Endothelial cell of umbilical vein (primary cell): ENCODE measurements around the gene ZNF385B. TPM values are rescaled to one million over a fixed set of nuclear protein-coding genes. Genes with fewer than 3 reads are reported as not detected.

ENCODE experiments used
- BruUV-seq: library from RNA; stranded (reverse); fragments of 400-500 nt; replicated peaks from 2 replicates; lab custom pipeline; 2021; lab: Mats Ljungman, UMichigan
- CTCF ChIA-PET: fragments of 300-600, 350-600 bp; sonication (Branson Sonifier 250); formaldehyde crosslinking; loops from one replicate; lab custom pipeline; 2021; ENCODE audit warnings: antibody characterized with exemption, inconsistent platforms; lab: Charles Lee
- POLR2A ChIA-PET: fragments of 300-600, 350-600 bp; sonication (Branson Sonifier 250); formaldehyde crosslinking; loops from one replicate; lab custom pipeline; 2021; ENCODE audit warnings: antibody characterized with exemption, inconsistent platforms; lab: Charles Lee
- DNase-seq: peaks from one replicate; pipeline ENCODE4 v3.0.0-alpha.2; 2011; ENCODE audit warnings: low read depth, low spot score
- FAIRE-seq: peaks from 2 replicates; lab custom pipeline; 2011; peaks lifted over from hg19 to GRCh38; lab: Jason Lieb, UNC
- H2AFZ ChIP-seq: 2 replicates; pipeline ENCODE4 v1.6.0; 2012; ENCODE audit warnings: low read depth, low read length, control low read depth, inconsistent platforms
- H3K27ac ChIP-seq: 2 replicates; pipeline ENCODE4 v1.5.1; 2011; ENCODE audit warnings: low read depth, mild to moderate bottlenecking, control low read depth, low read length, moderate library complexity; ENCODE audit not compliant: insufficient read depth
- H3K27me3 ChIP-seq, 2 experiments: 2 replicates each; pipeline versions ENCODE4 v1.6.0 to v1.6.1; 2011; ENCODE audit warnings: low read length in 2 of 2, mixed read lengths in 1 of 2; ENCODE audit not compliant: control insufficient read depth in 2 of 2, insufficient read depth in 2 of 2
- H3K36me3 ChIP-seq, 2 experiments: 2 replicates in 1 of 2; 3 replicates in 1 of 2; pipeline ENCODE4 v1.5.1; 2011; ENCODE audit warnings: low read length in 2 of 2, mild to moderate bottlenecking in 1 of 2, moderate library complexity in 1 of 2; ENCODE audit not compliant: control insufficient read depth in 2 of 2, insufficient read depth in 2 of 2; ENCODE audit errors: extremely low read depth in 1 of 2
- H3K4me1 ChIP-seq: 3 replicates; pipeline ENCODE4 v1.5.1; 2011; ENCODE audit warnings: mild to moderate bottlenecking, low read length; ENCODE audit not compliant: control insufficient read depth, insufficient read depth; ENCODE audit errors: extremely low read depth
- H3K4me2 ChIP-seq: 2 replicates; pipeline ENCODE4 v1.6.1; 2011; ENCODE audit warnings: low read length, control low read depth, mixed read lengths; ENCODE audit not compliant: insufficient read depth
- H3K4me3 ChIP-seq, 3 experiments: fragments of 200-600 bp in 1 of 3; sonication (generic), shearing (Covaris generic) in 1 of 3; replicated peaks in 1 of 3; 2 replicates each; pipeline ENCODE4 v1.5.1; 2011 to 2016; ENCODE audit warnings: control low read depth in 3 of 3, low read length in 3 of 3, mild to moderate bottlenecking in 2 of 3, inconsistent platforms in 1 of 3, low read depth in 1 of 3, moderate library complexity in 1 of 3; ENCODE audit not compliant: insufficient read depth in 1 of 3
- H3K79me2 ChIP-seq: 2 replicates; pipeline ENCODE4 v1.6.0; 2012; ENCODE audit warnings: low read length, inconsistent platforms; ENCODE audit not compliant: control insufficient read depth, insufficient read depth
- H3K9ac ChIP-seq: replicated peaks from 2 replicates; pipeline ENCODE3; 2011; ENCODE audit warnings: low read length, control low read depth; ENCODE audit not compliant: insufficient read depth; ENCODE audit errors: extremely low read depth
- H3K9me1 ChIP-seq: replicated peaks from 3 replicates; pipeline ENCODE4 v1.6.0; 2011; ENCODE audit warnings: mild to moderate bottlenecking, low read length; ENCODE audit not compliant: control insufficient read depth, insufficient read depth; ENCODE audit errors: extremely low read depth
- H3K9me3 ChIP-seq: replicated peaks from 2 replicates; pipeline ENCODE4 v1.5.1; 2012; ENCODE audit warnings: low read length, inconsistent platforms; ENCODE audit not compliant: control insufficient read depth, insufficient read depth
- H4K20me1 ChIP-seq: replicated peaks from 2 replicates; pipeline ENCODE3; 2011; ENCODE audit warnings: mild to moderate bottlenecking, low read length; ENCODE audit not compliant: control insufficient read depth, insufficient read depth; ENCODE audit errors: extremely low read depth
- CTCF ChIP-seq, 2 donors: IDR thresholded peaks; 1 replicate in 1 of 2; 2 replicates in 1 of 2; pipeline ENCODE4 v1.5.1; 2011; ENCODE audit warnings: low read length in 2 of 2, mild to moderate bottlenecking in 2 of 2, moderate library complexity in 2 of 2, control low read depth in 1 of 2, inconsistent platforms in 1 of 2, low read depth in 1 of 2; ENCODE audit not compliant: insufficient read depth in 1 of 2; ENCODE audit errors: extremely low read depth in 1 of 2
- EZH2 ChIP-seq: IDR thresholded peaks from 2 replicates; pipeline ENCODE4 v1.6.1; 2012; ENCODE audit warnings: borderline replicate concordance, low read depth, mild to moderate bottlenecking, moderate library complexity, low read length, inconsistent platforms; ENCODE audit not compliant: severe bottlenecking
- FOS ChIP-seq: IDR thresholded peaks from 2 replicates; pipeline ENCODE4 v1.6.1; 2011; ENCODE audit warnings: mild to moderate bottlenecking, low read length, moderate library complexity, borderline replicate concordance; ENCODE audit not compliant: insufficient read depth
- GATA2 ChIP-seq: IDR thresholded peaks from 2 replicates; pipeline ENCODE4 v1.7.0; 2011; ENCODE audit warnings: low read depth, mild to moderate bottlenecking, moderate library complexity, mixed read lengths, low read length; ENCODE audit not compliant: insufficient read length, insufficient read depth
- JUN ChIP-seq: IDR thresholded peaks from 2 replicates; pipeline ENCODE4 v1.6.1; 2011; ENCODE audit warnings: borderline replicate concordance, low read depth; ENCODE audit not compliant: insufficient read length, insufficient read depth
- MYC ChIP-seq: IDR thresholded peaks from one replicate; pipeline ENCODE4 v1.6.1; 2011; ENCODE audit warnings: mild to moderate bottlenecking, low read depth, low read length
- POLR2A ChIP-seq: IDR thresholded peaks from 2 replicates; pipeline ENCODE4 v1.6.1; 2012; ENCODE audit warnings: low read depth, mild to moderate bottlenecking, control low read depth, low read length
- POLR2AphosphoS5 ChIP-seq: IDR thresholded peaks from 2 replicates; pipeline ENCODE4 v1.6.1; 2012; ENCODE audit warnings: low read depth, mild to moderate bottlenecking, control low read depth, low read length, moderate library complexity; ENCODE audit not compliant: insufficient read depth
- dilution Hi-C: fragments of 300-500 bp; cut with MboI; formaldehyde crosslinking; loops from one replicate; pipeline ENCODE4 v1.15.0; 2019; ENCODE audit warnings: low sequenced_read_pairs; ENCODE audit not compliant: extremely low pct_ligation_motif_present
- intact Hi-C: fragments of 100-400 bp; cut with micrococcal nuclease; formaldehyde crosslinking; loops from one replicate; pipeline ENCODE4 v1.10.0; 2022
- polyA plus RNA-seq, 4 experiments: library from polyadenylated mRNA; depleted of rRNA in 3 of 4; stranded (reverse) in 3 of 4; unstranded in 1 of 4; fragments of >200 nt; gene quantifications; 2 replicates each; pipeline versions ENCODE4 v1.2.1 to v1.2.3, GENCODE V29; 2011 to 2012; ENCODE audit warnings: missing spikeins in 1 of 4
- total RNA-seq: library from RNA; stranded (reverse); gene quantifications from 2 replicates; pipeline ENCODE4 v1.2.3, GENCODE V29; 2021
- TF ChIP-seq, protein P1 (sequence below): IDR thresholded peaks from 2 replicates; pipeline ENCODE4 v1.6.1; 2011; ENCODE audit not compliant: insufficient read depth, insufficient read length

The ZNF385B gene
- total and polyA plus RNA-seq, 2 donors (not counting 3 experiments of a cell fraction or from before 2014, with no cell fraction given) = not detected

DNA sequence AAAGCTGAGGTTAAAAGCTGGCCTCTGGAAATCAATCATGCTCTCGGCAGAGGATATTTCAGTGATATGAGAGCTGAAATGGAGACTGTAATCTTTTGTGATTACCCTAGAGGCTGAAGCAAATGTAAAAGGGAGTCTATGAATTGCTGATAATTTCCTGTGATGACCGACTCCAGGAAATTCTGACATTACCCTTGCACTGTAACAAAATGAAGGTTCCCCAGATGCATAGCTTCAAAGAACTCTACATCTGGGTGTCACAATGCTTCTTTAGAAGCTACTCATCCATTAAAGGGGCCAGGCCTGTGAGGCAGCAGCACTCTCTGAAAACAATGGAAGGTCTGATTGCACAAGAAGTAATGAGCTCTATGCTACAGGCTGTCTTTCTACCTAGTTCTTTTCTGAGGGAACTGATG lies 328.5 kb downstream of the ZNF385B start:
- FAIRE-seq = no peak
- Histone ChIP-seq H3K36me3 (no peaks in the 10 kb centered on the region), H3K9me3 (no peaks in the 10 kb centered on the region), H3K9me1 (no peaks in the 10 kb centered on the region), H3K4me3 (no peak overlapping the region), H3K79me2 (no peaks in the 10 kb centered on the region), H4K20me1 (no peaks in the 10 kb centered on the region), H3K4me2 (no peak overlapping the region), H3K27me3 (no peaks in the 10 kb centered on the region), H2AFZ (no peak overlapping the region), H3K4me1 (no peaks in the 10 kb centered on the region), H3K27ac (no peak overlapping the region), H3K9ac (no peak overlapping the region)
- no TSS peak for BruUV-seq
- dilution Hi-C loops = no loop called here
- intact Hi-C loops = no loop called here
- ChIA-PET CTCF (no interaction called here), POLR2A (no interaction called here)
- TF ChIP-seq, protein P1, sequence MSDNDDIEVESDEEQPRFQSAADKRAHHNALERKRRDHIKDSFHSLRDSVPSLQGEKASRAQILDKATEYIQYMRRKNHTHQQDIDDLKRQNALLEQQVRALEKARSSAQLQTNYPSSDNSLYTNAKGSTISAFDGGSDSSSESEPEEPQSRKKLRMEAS = no peak
- no peak for TF ChIP-seq JUN
- no peak for TF ChIP-seq MYC
- no peak for TF ChIP-seq POLR2AphosphoS5
- no peak for TF ChIP-seq GATA2
- no peak for DNase-seq

DNA sequence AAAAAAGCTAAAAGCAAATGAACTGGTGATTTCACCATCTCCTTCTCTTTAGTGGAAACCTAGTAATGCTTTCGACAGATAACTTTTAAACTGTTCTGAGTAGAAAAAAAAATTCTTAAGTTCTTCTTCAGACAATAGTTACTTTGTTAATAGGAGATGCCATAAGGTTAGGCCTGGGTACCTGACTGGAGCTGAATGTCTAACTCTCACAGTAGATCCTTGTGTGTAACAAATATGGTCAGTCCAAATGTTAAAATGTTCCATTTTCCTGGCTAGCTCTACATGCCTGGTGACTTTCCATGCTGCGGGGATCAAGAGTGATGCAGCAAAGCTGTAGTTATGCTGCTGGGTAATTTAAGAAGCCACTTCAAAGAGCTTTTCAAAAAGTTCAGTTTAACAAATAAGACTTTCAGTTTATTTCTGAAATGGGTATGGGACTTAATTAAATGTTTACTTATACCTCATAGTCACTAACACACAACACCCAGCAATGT lies 332.8 kb downstream of the ZNF385B start:
- no peaks in the 10 kb centered on the region for H3K36me3 ChIP-seq
- no peak overlapping the region for H2AFZ ChIP-seq
- no peaks in the 10 kb centered on the region for H3K27me3 ChIP-seq
- no peak for FAIRE-seq
- no peaks in the 10 kb centered on the region for H3K9me3 ChIP-seq
- no peak for DNase-seq
- no peaks in the 10 kb centered on the region for H3K9me1 ChIP-seq
- POLR2A ChIA-PET = no interaction called here
- no peaks in the 10 kb centered on the region for H3K79me2 ChIP-seq
- no peak overlapping the region for H3K9ac ChIP-seq
- H3K4me1 ChIP-seq = no peaks in the 10 kb centered on the region
- dilution Hi-C loops = no loop called here
- no peak for TF ChIP-seq FOS
- TF ChIP-seq, protein P1 = no peak
- TF ChIP-seq POLR2AphosphoS5 = no peak
- no peak for TF ChIP-seq POLR2A
- no peak for TF ChIP-seq GATA2
- no peak for TF ChIP-seq CTCF (IDR thresholded peaks at IDR 0.05; ENCODE audit: extremely low read depth in 1 of 2, insufficient read depth in 1 of 2, low read depth in 1 of 2, low read length in 2 of 2)
- no peak for TF ChIP-seq JUN
- no peak for TF ChIP-seq EZH2
- TF ChIP-seq MYC = no peak
- CTCF ChIA-PET = no interaction called here
- no peak overlapping the region for H3K27ac ChIP-seq
- no peak overlapping the region for H3K4me2 ChIP-seq
- intact Hi-C loops = no loop called here
- no TSS peak for BruUV-seq
- H4K20me1 ChIP-seq = no peaks in the 10 kb centered on the region
- H3K4me3 ChIP-seq = no peak overlapping the region
